ENCODE data around the gene FILIP1L. TPM values are rescaled to one million over a fixed set of nuclear protein-coding genes. Genes with fewer than 3 reads are reported as not detected.

FILIP1L gene
- total RNA-seq, 1 experiment from 2014 or later = 4.3 TPM

GRCh38 chr3:99927671-99928457 is 186.4 kb downstream of the FILIP1L start:
- no peak overlapping the region for H3K27ac ChIP-seq (ENCODE audit: low read depth, low read length, poor library complexity, severe bottlenecking)
- no peaks in the 10 kb centered on the region for H3K9me3 ChIP-seq (ENCODE audit: low read depth, low read length, poor library complexity, severe bottlenecking)
- H3K36me3 ChIP-seq (ENCODE audit: insufficient read depth, low read length, poor library complexity, severe bottlenecking) = no peaks in the 10 kb centered on the region
- H3K27me3 ChIP-seq (replicated peaks; ENCODE audit: insufficient read depth, low read depth, low read length, poor library complexity) = no peaks in the 10 kb centered on the region
- DNase-seq (ENCODE audit: low spot score) = no peak
- no TSS peak for BruUV-seq (replicated peaks)
- no peak overlapping the region for H3K4me3 ChIP-seq (ENCODE audit: low read depth, low read length, poor library complexity, severe bottlenecking)
- intact Hi-C loops (cut with micrococcal nuclease; ENCODE audit: unreplicated experiment) = no loop called here
- TF ChIP-seq EZH2 (IDR thresholded peaks at IDR 0.05; ENCODE audit: borderline replicate concordance, low read depth, low read length, poor library complexity, severe bottlenecking) = no peak
- no peak for TF ChIP-seq CTCF (conservative IDR thresholded peaks at IDR 0.05; ENCODE audit: low read depth, low read length)
- CTCF ChIA-PET = no interaction called here
- H3K4me1 ChIP-seq (ENCODE audit: insufficient read depth, low read length, poor library complexity, severe bottlenecking) = peaks cover 3% of the 10 kb centered on the region
- POLR2A ChIA-PET (ENCODE audit: low non-redundant PET) = no interaction called here

- Histone ChIP-seq H3K27ac (ENCODE audit: low read depth, low read length, poor library complexity, severe bottlenecking) (no peak overlapping the region), H3K9me3 (ENCODE audit: low read depth, low read length, poor library complexity, severe bottlenecking) (no peaks in the 10 kb centered on the region), H3K4me1 (ENCODE audit: insufficient read depth, low read length, poor library complexity, severe bottlenecking) (peaks cover 9% of the 10 kb centered on the region), H3K27me3 (replicated peaks; ENCODE audit: insufficient read depth, low read depth, low read length, poor library complexity) (no peaks in the 10 kb centered on the region), H3K4me3 (ENCODE audit: low read depth, low read length, poor library complexity, severe bottlenecking) (no peak overlapping the region), H3K36me3 (ENCODE audit: insufficient read depth, low read length, poor library complexity, severe bottlenecking) (no peaks in the 10 kb centered on the region)
- BruUV-seq (replicated peaks) = no TSS peak
- TF ChIP-seq CTCF (conservative IDR thresholded peaks at IDR 0.05; ENCODE audit: low read depth, low read length) = no peak
- TF ChIP-seq EZH2 (IDR thresholded peaks at IDR 0.05; ENCODE audit: borderline replicate concordance, low read depth, low read length, poor library complexity, severe bottlenecking) = no peak
- ChIA-PET CTCF (no interaction called here), POLR2A (ENCODE audit: low non-redundant PET) (no interaction called here)
- intact Hi-C loops (cut with micrococcal nuclease; ENCODE audit: unreplicated experiment) = no loop called here
- peak; percentile 45 for DNase-seq (ENCODE audit: low spot score)
These were observed 188.6 kb downstream of the FILIP1L start for GRCh38 chr3:99925584-99926230.

- Histone ChIP-seq H3K4me1 (ENCODE audit: insufficient read depth, low read length, poor library complexity, severe bottlenecking) (peaks cover 16% of the 10 kb centered on the region), H3K27me3 (replicated peaks; ENCODE audit: insufficient read depth, low read depth, low read length, poor library complexity) (no peaks in the 10 kb centered on the region), H3K27ac (ENCODE audit: low read depth, low read length, poor library complexity, severe bottlenecking) (no peak overlapping the region), H3K4me3 (ENCODE audit: low read depth, low read length, poor library complexity, severe bottlenecking) (no peak overlapping the region), H3K36me3 (ENCODE audit: insufficient read depth, low read length, poor library complexity, severe bottlenecking) (no peaks in the 10 kb centered on the region), H3K9me3 (ENCODE audit: low read depth, low read length, poor library complexity, severe bottlenecking) (no peaks in the 10 kb centered on the region)
- ChIA-PET POLR2A (ENCODE audit: low non-redundant PET) (no interaction called here), CTCF (no interaction called here)
- intact Hi-C loops (cut with micrococcal nuclease; ENCODE audit: unreplicated experiment) = no loop called here
- no peak for DNase-seq (ENCODE audit: low spot score)
- BruUV-seq (replicated peaks) = no TSS peak
- no peak for TF ChIP-seq EZH2 (IDR thresholded peaks at IDR 0.05; ENCODE audit: borderline replicate concordance, low read depth, low read length, poor library complexity, severe bottlenecking)
- TF ChIP-seq CTCF (conservative IDR thresholded peaks at IDR 0.05; ENCODE audit: low read depth, low read length) = no peak
These were observed 190.4 kb downstream of the FILIP1L start for GRCh38 chr3:99923873-99924272.
